Ishikawa (cell line): ENCODE data around the gene APBA3.

ENCODE experiments used
- CEBPB ChIP-seq: IDR thresholded peaks from 2 replicates; pipeline ENCODE4 v1.6.1; 2012
- EP300 ChIP-seq: IDR thresholded peaks from 2 replicates; pipeline ENCODE4 v1.6.1; 2012; ENCODE audit warnings: borderline replicate concordance
- MAX ChIP-seq: IDR thresholded peaks from 2 replicates; pipeline ENCODE4 v1.6.1; 2012
- NFIC ChIP-seq: IDR thresholded peaks from 2 replicates; pipeline ENCODE4 v1.6.1; 2012
- TAF1 ChIP-seq: IDR thresholded peaks from 2 replicates; pipeline ENCODE4 v1.6.1; 2012; ENCODE audit warnings: low read depth, mild to moderate bottlenecking
- USF1 ChIP-seq: IDR thresholded peaks from 2 replicates; pipeline ENCODE4 v1.6.1; 2012
- YY1 ChIP-seq: IDR thresholded peaks from 2 replicates; pipeline ENCODE4 v1.6.1; 2012; ENCODE audit warnings: low read depth
- TF ChIP-seq, protein P1 (sequence below): IDR thresholded peaks from 2 replicates; pipeline ENCODE4 v1.6.1; 2012; ENCODE audit warnings: low read depth, mild to moderate bottlenecking

DNA sequence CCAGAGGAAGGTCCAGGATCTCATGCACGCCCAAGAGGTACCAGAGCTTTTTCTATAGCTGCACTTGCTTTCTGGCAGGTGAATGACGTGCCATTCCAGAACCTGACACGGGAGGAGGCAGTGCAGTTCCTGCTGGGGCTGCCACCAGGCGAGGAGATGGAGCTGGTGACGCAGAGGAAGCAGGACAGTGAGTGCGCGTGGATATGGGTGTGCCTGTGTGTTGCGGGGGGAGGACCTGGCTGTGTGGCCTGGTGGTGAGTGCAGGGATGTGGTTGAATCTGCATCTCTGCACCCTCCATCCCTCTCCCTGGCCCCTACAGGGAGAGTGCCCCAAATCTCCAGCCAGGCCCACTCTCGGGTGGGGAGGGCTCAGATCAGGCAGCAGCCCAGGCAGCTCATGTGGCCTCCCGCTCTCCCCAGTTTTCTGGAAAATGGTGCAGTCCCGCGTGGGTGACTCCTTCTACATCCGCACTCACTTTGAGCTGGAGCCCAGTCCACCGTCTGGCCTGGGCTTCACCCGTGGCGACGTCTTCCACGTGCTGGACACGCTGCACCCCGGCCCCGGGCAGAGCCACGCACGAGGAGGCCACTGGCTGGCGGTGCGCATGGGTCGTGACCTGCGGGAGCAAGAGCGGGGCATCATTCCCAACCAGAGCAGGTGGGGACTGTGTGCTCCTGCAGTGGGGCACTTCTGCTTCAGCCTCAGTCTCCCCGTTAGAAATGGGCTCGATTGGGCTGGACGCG, 22.8 kb downstream of the APBA3 start:
- no peak for TF ChIP-seq CEBPB
- no peak for TF ChIP-seq EP300
- TF ChIP-seq, protein P1, sequence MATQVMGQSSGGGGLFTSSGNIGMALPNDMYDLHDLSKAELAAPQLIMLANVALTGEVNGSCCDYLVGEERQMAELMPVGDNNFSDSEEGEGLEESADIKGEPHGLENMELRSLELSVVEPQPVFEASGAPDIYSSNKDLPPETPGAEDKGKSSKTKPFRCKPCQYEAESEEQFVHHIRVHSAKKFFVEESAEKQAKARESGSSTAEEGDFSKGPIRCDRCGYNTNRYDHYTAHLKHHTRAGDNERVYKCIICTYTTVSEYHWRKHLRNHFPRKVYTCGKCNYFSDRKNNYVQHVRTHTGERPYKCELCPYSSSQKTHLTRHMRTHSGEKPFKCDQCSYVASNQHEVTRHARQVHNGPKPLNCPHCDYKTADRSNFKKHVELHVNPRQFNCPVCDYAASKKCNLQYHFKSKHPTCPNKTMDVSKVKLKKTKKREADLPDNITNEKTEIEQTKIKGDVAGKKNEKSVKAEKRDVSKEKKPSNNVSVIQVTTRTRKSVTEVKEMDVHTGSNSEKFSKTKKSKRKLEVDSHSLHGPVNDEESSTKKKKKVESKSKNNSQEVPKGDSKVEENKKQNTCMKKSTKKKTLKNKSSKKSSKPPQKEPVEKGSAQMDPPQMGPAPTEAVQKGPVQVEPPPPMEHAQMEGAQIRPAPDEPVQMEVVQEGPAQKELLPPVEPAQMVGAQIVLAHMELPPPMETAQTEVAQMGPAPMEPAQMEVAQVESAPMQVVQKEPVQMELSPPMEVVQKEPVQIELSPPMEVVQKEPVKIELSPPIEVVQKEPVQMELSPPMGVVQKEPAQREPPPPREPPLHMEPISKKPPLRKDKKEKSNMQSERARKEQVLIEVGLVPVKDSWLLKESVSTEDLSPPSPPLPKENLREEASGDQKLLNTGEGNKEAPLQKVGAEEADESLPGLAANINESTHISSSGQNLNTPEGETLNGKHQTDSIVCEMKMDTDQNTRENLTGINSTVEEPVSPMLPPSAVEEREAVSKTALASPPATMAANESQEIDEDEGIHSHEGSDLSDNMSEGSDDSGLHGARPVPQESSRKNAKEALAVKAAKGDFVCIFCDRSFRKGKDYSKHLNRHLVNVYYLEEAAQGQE, result no peak
- no peak for TF ChIP-seq MAX
- TF ChIP-seq USF1, result no peak
- TF ChIP-seq TAF1, result no peak
- no peak for TF ChIP-seq NFIC
- no peak for TF ChIP-seq YY1
